K562 (cell line): Measurements from ENCODE around the gene CYLD. TPM values are rescaled to one million over a fixed set of nuclear protein-coding genes. Genes with fewer than 3 reads are reported as not detected.
A peak's percentile ranks its signal among the peaks of the same experiment; 100 is the strongest.

Experiments
- ATAC-seq: fragments of 200-7000 bp; cut with Tn5 transposase; 3 replicates; pipeline ENCODE4 v1.9.1; 2020; ENCODE audit warnings: moderate library complexity
- BruUV-seq: library from RNA; stranded (reverse); fragments of 400-500 nt; replicated peaks from 2 replicates; lab custom pipeline; 2021; lab: Mats Ljungman, UMichigan
- CTCF ChIA-PET: fragments of 300-600 bp; formaldehyde crosslinking; extraction: SDS; loops from one replicate; lab custom pipeline; 2021; ENCODE audit warnings: low intra/inter-chr PET ratio; lab: Yijun Ruan, JAX
- POLR2A ChIA-PET: fragments of 300-600, 350-650 bp; sonication (Branson Sonifier 250); formaldehyde crosslinking; extraction: SDS; loops from one replicate; lab custom pipeline; 2021; ENCODE audit warnings: antibody characterized with exemption, inconsistent platforms; lab: Yijun Ruan, JAX
- DNase-seq, 4 experiments: peaks; one replicate each; pipeline versions ENCODE4 v3.0.0 to v3.0.0-alpha.2; 2011 to 2018; ENCODE audit warnings: low spot score in 3 of 4, mixed read lengths in 3 of 4; ENCODE audit errors: extremely low read depth in 1 of 4
- FAIRE-seq: peaks from 2 replicates; lab custom pipeline; 2011; peaks lifted over from hg19 to GRCh38; lab: Jason Lieb, UNC
- H2AFZ ChIP-seq: 2 replicates; pipeline ENCODE4 v1.6.0; 2011; ENCODE audit warnings: low read depth, low read length, control low read depth, inconsistent platforms
- H3K27ac ChIP-seq: fragments of 200-600 bp; 3 replicates; pipeline ENCODE4 v1.8.0; 2011; ENCODE audit warnings: low read depth, mild to moderate bottlenecking, control low read depth, inconsistent platforms, low read length, moderate library complexity, mixed read lengths; ENCODE audit errors: extremely low read depth
- H3K27me3 ChIP-seq, 2 experiments: fragments of 300-600 bp in 1 of 2; 2 replicates in 1 of 2; 3 replicates in 1 of 2; pipeline versions ENCODE4 v1.6.0 to v1.8.0; 2011; ENCODE audit warnings: inconsistent platforms in 2 of 2, low read length in 2 of 2, mild to moderate bottlenecking in 1 of 2, mixed read lengths in 1 of 2, moderate library complexity in 1 of 2; ENCODE audit not compliant: control insufficient read depth in 2 of 2, insufficient read depth in 2 of 2
- H3K36me3 ChIP-seq: fragments of 300-600 bp; 3 replicates; pipeline ENCODE4 v1.8.0; 2011; ENCODE audit warnings: mild to moderate bottlenecking, low read length, inconsistent platforms; ENCODE audit not compliant: control insufficient read depth, insufficient read depth
- H3K4me1 ChIP-seq, 2 experiments: fragments of 200-600 bp in 1 of 2; replicated peaks in 1 of 2; 2 replicates in 1 of 2; 3 replicates in 1 of 2; pipeline versions ENCODE4 v1.5.1 to v1.8.0; 2011; ENCODE audit warnings: inconsistent platforms in 2 of 2, low read length in 2 of 2, mild to moderate bottlenecking in 1 of 2, mixed read lengths in 1 of 2, moderate library complexity in 1 of 2; ENCODE audit not compliant: control insufficient read depth in 2 of 2, insufficient read depth in 2 of 2
- H3K4me2 ChIP-seq: 2 replicates; pipeline ENCODE4 v1.6.1; 2011; ENCODE audit warnings: low read length, control low read depth, inconsistent platforms, mixed read lengths; ENCODE audit not compliant: insufficient read depth
- H3K4me3 ChIP-seq: fragments of 200-600 bp; sonication (generic), shearing (Covaris generic); 2 replicates; pipeline ENCODE4 v1.5.1; 2016; ENCODE audit warnings: control low read depth, inconsistent platforms
- H3K79me2 ChIP-seq: fragments of 200-600 bp; 3 replicates; pipeline ENCODE4 v1.8.0; 2011; ENCODE audit warnings: low read length, inconsistent platforms; ENCODE audit not compliant: control insufficient read depth, insufficient read depth
- H3K9ac ChIP-seq, 2 experiments: 2 replicates each; pipeline versions ENCODE4 v1.6.0 to v1.6.1; 2011; ENCODE audit warnings: low read depth in 2 of 2, low read length in 2 of 2, control low read depth in 1 of 2, inconsistent platforms in 1 of 2, mild to moderate bottlenecking in 1 of 2, mixed read lengths in 1 of 2; ENCODE audit not compliant: insufficient read depth in 1 of 2
- H3K9me1 ChIP-seq: one replicate; pipeline ENCODE4 v1.6.0; 2011; ENCODE audit warnings: inconsistent platforms, mild to moderate bottlenecking, low read length, moderate library complexity; ENCODE audit not compliant: control insufficient read depth, insufficient read depth
- H3K9me3 ChIP-seq: replicated peaks from 2 replicates; pipeline ENCODE4 v1.5.1; 2011; ENCODE audit warnings: low read depth, low read length, inconsistent platforms; ENCODE audit not compliant: control insufficient read depth, insufficient read depth
- H4K20me1 ChIP-seq: replicated peaks from 2 replicates; pipeline ENCODE4 v1.6.1; 2011; ENCODE audit warnings: low read length, inconsistent platforms, mixed read lengths; ENCODE audit not compliant: control insufficient read depth, insufficient read depth
- ARHGAP35 ChIP-seq: fragments of 450-650 bp; IDR thresholded peaks from 2 replicates; pipeline ENCODE4 v1.6.1; 2018; ENCODE audit not compliant: partially characterized antibody
- CREB1 ChIP-seq, 2 experiments: sonication (generic) in 1 of 2; formaldehyde crosslinking in 1 of 2; IDR thresholded peaks; 2 replicates each; pipeline versions ENCODE4 v1.6.1 to v1.8.0; 2012 to 2022; ENCODE audit warnings: inconsistent platforms in 1 of 2, mild to moderate bottlenecking in 1 of 2, missing genetic modification reagents in 1 of 2, moderate library complexity in 1 of 2
- EGR1 ChIP-seq: fragments of 450-650 bp; conservative IDR thresholded peaks from 2 replicates; pipeline ENCODE4 v1.6.1; 2017; ENCODE audit warnings: mild to moderate bottlenecking
- FIP1L1 ChIP-seq: fragments of 200-400 bp; formaldehyde crosslinking; IDR thresholded peaks from 2 replicates; pipeline ENCODE4 v1.6.1; 2018; ENCODE audit warnings: mild to moderate bottlenecking, low read depth, low read length; ENCODE audit not compliant: poor library complexity, severe bottlenecking
- HNRNPL ChIP-seq: fragments of 200-400 bp; formaldehyde crosslinking; IDR thresholded peaks from 2 replicates; pipeline ENCODE4 v1.6.1; 2017; ENCODE audit warnings: low read depth, mild to moderate bottlenecking, low read length
- NRF1 ChIP-seq, 2 experiments: fragments of 450-650 bp; IDR thresholded peaks in 1 of 2; conservative IDR thresholded peaks in 1 of 2; 2 replicates each; pipeline ENCODE4 v1.6.1; 2014; ENCODE audit warnings: mild to moderate bottlenecking in 2 of 2
- SMAD1 ChIP-seq: fragments of 150-350 bp; IDR thresholded peaks from 2 replicates; pipeline ENCODE4 v1.6.1; 2014; ENCODE audit warnings: low read length, low read depth; ENCODE audit not compliant: partially characterized antibody
- SREBF2 ChIP-seq: sonication (generic); formaldehyde crosslinking; IDR thresholded peaks from 2 replicates; pipeline ENCODE4 v1.4.0; 2020; ENCODE audit warnings: mild to moderate bottlenecking, missing genetic modification reagents
- ZBTB7A ChIP-seq: IDR thresholded peaks from 2 replicates; pipeline ENCODE4 v1.6.1; 2011; ENCODE audit warnings: low read depth, mild to moderate bottlenecking, low read length, moderate library complexity, borderline replicate concordance; ENCODE audit not compliant: control insufficient read depth
- ZNF253 ChIP-seq: fragments of 250-450 bp; sonication (Bioruptor Pico); conservative IDR thresholded peaks from 2 replicates; pipeline ENCODE4 v1.6.1; 2021; ENCODE audit warnings: mild to moderate bottlenecking
- ZNF445 ChIP-seq: fragments of 250-450 bp; sonication (Bioruptor Pico); IDR thresholded peaks from 2 replicates; pipeline ENCODE4 v1.4.0; 2020; ENCODE audit warnings: low read depth, mild to moderate bottlenecking, moderate library complexity
- WGBS: fragments of 100-300 bp; shearing (Covaris generic); methylation state at CpG from one replicate; pipeline ENCODE4 v1.1.6; 2016; ENCODE audit warnings: low coverage, mixed read lengths; ENCODE audit not compliant: insufficient coverage; ENCODE audit errors: missing lambda C conversion rate; 5-methylcytosine and 5-hydroxymethylcytosine counted together
- in situ Hi-C: fragments of 300-500 bp; cut with MboI; formaldehyde crosslinking; loops from 4 replicates; pipeline ENCODE4 v1.15.0; 2018; ENCODE audit warnings: inconsistent platforms, mixed read lengths
- intact Hi-C: fragments of 100-400 bp; cut with micrococcal nuclease; formaldehyde crosslinking; loops from 2 replicates; pipeline ENCODE4 v1.14.2; 2022
- polyA plus RNA-seq, 8 experiments: library from polyadenylated mRNA; depleted of rRNA in 4 of 8; stranded (reverse) in 5 of 8; unstranded in 3 of 8; fragments of >200 nt; fragmentation: Nextera tagmentation in 2 of 8; fragmentation: Illumina TruSeq in 1 of 8; extraction: Ambion mirVana in 2 of 8; extraction: Trizol in 1 of 8; gene quantifications; 2 replicates each; pipeline versions ENCODE4 v1.2.1 to v1.2.3, GENCODE V29; 2011 to 2014; ENCODE audit warnings: inconsistent platforms in 1 of 8, missing spikeins in 1 of 8
- total RNA-seq, 7 experiments: library from RNA; depleted of rRNA in 6 of 7; stranded (reverse); fragments of >200 nt in 6 of 7; fragmentation: Illumina TruSeq in 2 of 7; extraction: Trizol in 2 of 7; gene quantifications; 2 replicates each; pipeline versions ENCODE4 v1.2.1 to v1.2.3, GENCODE V29; 2011 to 2021; ENCODE audit warnings: low replicate concordance in 1 of 7
- TF ChIP-seq, protein P1 (sequence below), 3 experiments: fragments of 200-800 bp in 1 of 3; sonication (Bioruptor generic) in 1 of 3; sonication (generic) in 1 of 3; formaldehyde crosslinking in 1 of 3; IDR thresholded peaks; 2 replicates each; pipeline versions ENCODE4 v1.6.1 to v1.8.0; 2016 to 2022; ENCODE audit warnings: mild to moderate bottlenecking in 2 of 3, missing compliant biosample characterization in 2 of 3, missing genetic modification characterization in 2 of 3, missing genetic modification reagents in 1 of 3
- TF ChIP-seq, protein P2 (sequence below): IDR thresholded peaks from 3 replicates; pipeline ENCODE4 v1.6.1; 2011; ENCODE audit warnings: borderline replicate concordance, mild to moderate bottlenecking; ENCODE audit not compliant: insufficient read length, insufficient read depth
- TF ChIP-seq, protein P3 (sequence below): fragments of 250-450 bp; sonication (Bioruptor Pico); IDR thresholded peaks from 2 replicates; pipeline ENCODE4 v1.8.0; 2021; ENCODE audit warnings: moderate library complexity, mild to moderate bottlenecking, inconsistent platforms
- TF ChIP-seq, protein P4 (sequence below): fragments of 250-450 bp; sonication (Bioruptor Pico); IDR thresholded peaks from 2 replicates; pipeline ENCODE4 v1.8.0; 2022; ENCODE audit warnings: moderate library complexity, mild to moderate bottlenecking, inconsistent platforms

The CYLD gene
- total and polyA plus RNA-seq, 9 of the 15 experiments (the other 6 are each of a cell fraction or from before 2014, with no cell fraction given): 3.4 to 7.4 (median 5.3) TPM

DNA sequence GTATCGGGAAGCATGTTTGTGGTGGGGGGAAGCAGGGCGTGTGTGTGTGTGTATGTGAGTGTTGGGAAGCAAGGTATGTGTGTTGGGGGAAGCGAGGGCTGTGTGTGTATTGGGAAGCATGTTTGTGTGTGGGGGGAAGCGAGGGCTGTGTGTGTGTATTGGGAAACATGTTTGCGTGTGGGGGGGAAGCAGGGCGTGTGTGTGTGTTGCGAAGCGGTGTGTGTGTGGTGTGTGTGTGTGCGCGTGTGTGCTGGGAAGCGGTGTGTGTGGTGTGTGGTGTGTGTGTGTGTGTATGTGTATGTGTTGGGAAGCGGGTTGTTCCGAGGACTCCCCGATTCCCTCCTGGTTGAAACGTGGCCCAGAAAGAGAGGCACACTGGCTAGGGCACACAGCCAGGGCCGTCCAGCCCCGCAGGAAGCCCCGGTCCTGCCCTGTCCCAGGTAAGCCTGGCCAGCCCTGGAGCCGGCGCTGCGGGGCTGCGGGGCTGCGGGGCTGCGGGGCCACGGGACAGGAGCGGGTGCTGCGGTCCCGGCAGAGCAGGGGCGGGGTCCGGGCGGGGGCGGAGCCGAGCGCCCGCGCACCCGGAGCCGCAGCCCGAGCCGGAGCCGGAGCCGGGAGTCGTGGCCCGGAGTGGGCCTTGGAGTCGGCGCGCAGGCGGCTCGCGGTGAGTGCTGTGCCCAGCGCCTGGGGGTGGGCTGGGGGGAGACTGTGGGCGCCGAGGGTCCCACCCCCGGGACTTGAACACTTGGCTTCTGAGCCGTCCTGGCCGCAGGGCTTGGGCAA, 48.7 kb upstream of the CYLD start, which contains the start of gene NOD2:
NOD2 (plus strand) TSS at position 608 of the 783 bp plus-strand sequence. CDS start 5,890 bp downstream, outside the sequence.
- H3K9ac ChIP-seq: no peak within 1 kb of the TSS
- peaks cover 1 to 23% of the 10 kb centered on the region in 2 experiments; a peak in 2 of 5 replicates for H3K27me3 ChIP-seq
- peak; percentile 68 for ATAC-seq
- DNase-seq: peak in 3 of 4 experiments; percentile 41 to 67 (median 64)
- WGBS: 13% methylated on average over 27 of the region's 56 CpGs
- no TSS peak for BruUV-seq
- no peaks in the 10 kb centered on the region for H3K36me3 ChIP-seq
- intact Hi-C loops: no loop called here
- peak within 1 kb of the TSS; percentile 35; the same call in 1 of the 2 replicates for H3K4me2 ChIP-seq
- no peak within 1 kb of the TSS for H3K4me3 ChIP-seq
- no peaks in the 10 kb centered on the region for H3K9me3 ChIP-seq
- no peak within 1 kb of the TSS for H2AFZ ChIP-seq
- no peaks in the 10 kb centered on the region; the same call in 1 of the 2 replicates for H4K20me1 ChIP-seq
- no peaks in the 10 kb centered on the region for H3K79me2 ChIP-seq
- FAIRE-seq: no peak
- ChIA-PET CTCF (no interaction called here), POLR2A (no interaction called here)
- in situ Hi-C loops: no loop called here
- peaks cover 9% of the 10 kb centered on the region in 2 experiments; a peak in 4 of 5 replicates for H3K4me1 ChIP-seq
- no peak for TF ChIP-seq SMAD1
- TF ChIP-seq ARHGAP35: no peak
- TF ChIP-seq ZNF445 (CRISPR knock-in tag): no peak
- TF ChIP-seq NRF1 (conservative IDR thresholded peaks at IDR 0.05 in 1 of 2, IDR thresholded peaks at IDR 0.05 in 1 of 2): peak in 1 of 2 experiments; percentile 24; a peak in 2 of 4 replicates
- TF ChIP-seq, protein P1, sequence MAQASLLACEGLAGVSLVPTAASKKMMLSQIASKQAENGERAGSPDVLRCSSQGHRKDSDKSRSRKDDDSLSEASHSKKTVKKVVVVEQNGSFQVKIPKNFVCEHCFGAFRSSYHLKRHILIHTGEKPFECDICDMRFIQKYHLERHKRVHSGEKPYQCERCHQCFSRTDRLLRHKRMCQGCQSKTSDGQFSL (CRISPR knock-in tag; IDR thresholded peaks at IDR 0.05): peak; percentile 54; the same call in 1 of the 2 replicates
- TF ChIP-seq, protein P1 (tag; IDR thresholded peaks at IDR 0.05): peak in 1 of 2 experiments; percentile 50; a peak in 1 of 4 replicates
- no peak for TF ChIP-seq CREB1 (IDR thresholded peaks at IDR 0.05)
- TF ChIP-seq CREB1 (CRISPR knock-in tag; IDR thresholded peaks at IDR 0.05): no peak
- no peak for TF ChIP-seq ZBTB7A
- TF ChIP-seq, protein P2, sequence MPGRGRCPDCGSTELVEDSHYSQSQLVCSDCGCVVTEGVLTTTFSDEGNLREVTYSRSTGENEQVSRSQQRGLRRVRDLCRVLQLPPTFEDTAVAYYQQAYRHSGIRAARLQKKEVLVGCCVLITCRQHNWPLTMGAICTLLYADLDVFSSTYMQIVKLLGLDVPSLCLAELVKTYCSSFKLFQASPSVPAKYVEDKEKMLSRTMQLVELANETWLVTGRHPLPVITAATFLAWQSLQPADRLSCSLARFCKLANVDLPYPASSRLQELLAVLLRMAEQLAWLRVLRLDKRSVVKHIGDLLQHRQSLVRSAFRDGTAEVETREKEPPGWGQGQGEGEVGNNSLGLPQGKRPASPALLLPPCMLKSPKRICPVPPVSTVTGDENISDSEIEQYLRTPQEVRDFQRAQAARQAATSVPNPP: no peak
- TF ChIP-seq, protein P3, sequence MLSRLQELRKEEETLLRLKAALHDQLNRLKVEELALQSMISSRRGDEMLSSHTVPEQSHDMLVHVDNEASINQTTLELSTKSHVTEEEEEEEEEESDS (CRISPR knock-in tag): no peak
- no peak for TF ChIP-seq FIP1L1
- TF ChIP-seq EGR1: no peak
- TF ChIP-seq SREBF2: no peak
- TF ChIP-seq HNRNPL: no peak
- TF ChIP-seq ZNF253 (CRISPR knock-in tag): no peak
- TF ChIP-seq, protein P4, sequence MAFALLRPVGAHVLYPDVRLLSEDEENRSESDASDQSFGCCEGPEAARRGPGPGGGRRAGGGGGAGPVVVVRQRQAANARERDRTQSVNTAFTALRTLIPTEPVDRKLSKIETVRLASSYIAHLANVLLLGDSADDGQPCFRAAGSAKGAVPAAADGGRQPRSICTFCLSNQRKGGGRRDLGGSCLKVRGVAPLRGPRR (CRISPR knock-in tag): no peak
- H3K27ac ChIP-seq: no peak within 1 kb of the TSS
- no peaks in the 10 kb centered on the region for H3K9me1 ChIP-seq
